ENCODE measurements around the gene TRUB1.

DNA sequence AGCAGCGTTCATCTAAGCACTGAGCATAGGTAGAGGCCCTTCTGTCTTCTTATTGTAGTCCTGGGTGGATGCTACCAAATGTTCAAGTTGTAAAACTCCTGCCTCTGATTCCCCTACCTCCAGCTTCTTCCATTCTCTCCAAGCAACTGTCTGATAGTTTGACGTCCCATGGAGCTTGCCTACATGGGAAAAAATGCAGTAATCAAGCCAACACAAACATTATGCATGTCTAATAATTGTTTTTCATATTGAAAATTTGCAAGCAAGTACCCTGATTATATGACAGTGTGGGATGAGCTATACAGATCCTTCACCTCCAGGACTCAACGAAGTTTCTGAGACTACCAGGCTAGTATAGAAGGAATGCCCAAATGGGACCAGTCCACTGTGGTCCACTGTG lies 31.0 kb upstream of the TRUB1 start:
- no peak for TF ChIP-seq EZH2phosphoT487 (IDR thresholded peaks at IDR 0.05; ENCODE audit: low read length)
- TF ChIP-seq, protein P1, sequence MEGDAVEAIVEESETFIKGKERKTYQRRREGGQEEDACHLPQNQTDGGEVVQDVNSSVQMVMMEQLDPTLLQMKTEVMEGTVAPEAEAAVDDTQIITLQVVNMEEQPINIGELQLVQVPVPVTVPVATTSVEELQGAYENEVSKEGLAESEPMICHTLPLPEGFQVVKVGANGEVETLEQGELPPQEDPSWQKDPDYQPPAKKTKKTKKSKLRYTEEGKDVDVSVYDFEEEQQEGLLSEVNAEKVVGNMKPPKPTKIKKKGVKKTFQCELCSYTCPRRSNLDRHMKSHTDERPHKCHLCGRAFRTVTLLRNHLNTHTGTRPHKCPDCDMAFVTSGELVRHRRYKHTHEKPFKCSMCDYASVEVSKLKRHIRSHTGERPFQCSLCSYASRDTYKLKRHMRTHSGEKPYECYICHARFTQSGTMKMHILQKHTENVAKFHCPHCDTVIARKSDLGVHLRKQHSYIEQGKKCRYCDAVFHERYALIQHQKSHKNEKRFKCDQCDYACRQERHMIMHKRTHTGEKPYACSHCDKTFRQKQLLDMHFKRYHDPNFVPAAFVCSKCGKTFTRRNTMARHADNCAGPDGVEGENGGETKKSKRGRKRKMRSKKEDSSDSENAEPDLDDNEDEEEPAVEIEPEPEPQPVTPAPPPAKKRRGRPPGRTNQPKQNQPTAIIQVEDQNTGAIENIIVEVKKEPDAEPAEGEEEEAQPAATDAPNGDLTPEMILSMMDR (IDR thresholded peaks at IDR 0.05; ENCODE audit: low read length), result no peak
